ENCODE data around the gene TSC22D4.

DNA sequence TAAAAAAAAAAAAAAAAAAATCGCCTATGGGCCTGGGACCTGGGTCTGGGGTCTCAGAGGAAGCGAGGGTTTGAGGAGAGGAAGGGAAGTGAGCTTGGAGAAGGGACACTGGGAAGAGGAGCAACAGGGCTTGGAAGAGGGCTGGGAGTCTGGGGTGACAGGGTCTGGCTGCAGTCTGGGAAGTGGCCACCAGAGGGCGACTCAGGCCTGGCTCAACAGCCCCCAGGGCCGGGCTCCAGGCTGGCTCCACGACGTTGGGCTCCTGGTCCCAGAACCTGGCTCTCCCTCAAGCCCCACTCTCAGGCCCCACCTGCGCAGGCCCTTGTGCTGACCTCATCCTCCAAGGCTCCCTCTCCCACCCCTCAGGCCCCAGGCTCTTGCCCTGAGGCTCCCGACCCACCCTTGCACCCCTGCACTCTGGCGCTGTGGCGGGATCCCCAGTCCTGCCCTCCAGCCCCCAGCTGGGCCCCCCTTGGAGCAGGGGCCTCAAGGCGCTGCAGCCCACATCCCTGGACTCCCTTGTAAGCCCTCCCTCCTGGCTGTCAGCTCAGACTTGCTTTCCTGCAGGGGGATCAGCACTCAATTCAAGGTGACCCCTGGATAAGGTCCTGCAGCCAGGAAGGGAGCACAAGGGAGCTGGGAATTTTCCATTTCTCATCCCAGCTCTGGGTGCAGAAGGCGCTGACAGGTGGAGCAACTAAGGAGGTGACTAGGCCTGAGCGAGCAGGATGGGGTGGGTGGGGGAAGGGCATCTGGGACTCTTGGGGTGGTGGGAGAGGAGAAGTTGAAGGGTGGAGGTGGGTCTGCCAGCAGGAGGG is 9.6 kb downstream of the TSC22D4 start:
- TF ChIP-seq, protein P1, sequence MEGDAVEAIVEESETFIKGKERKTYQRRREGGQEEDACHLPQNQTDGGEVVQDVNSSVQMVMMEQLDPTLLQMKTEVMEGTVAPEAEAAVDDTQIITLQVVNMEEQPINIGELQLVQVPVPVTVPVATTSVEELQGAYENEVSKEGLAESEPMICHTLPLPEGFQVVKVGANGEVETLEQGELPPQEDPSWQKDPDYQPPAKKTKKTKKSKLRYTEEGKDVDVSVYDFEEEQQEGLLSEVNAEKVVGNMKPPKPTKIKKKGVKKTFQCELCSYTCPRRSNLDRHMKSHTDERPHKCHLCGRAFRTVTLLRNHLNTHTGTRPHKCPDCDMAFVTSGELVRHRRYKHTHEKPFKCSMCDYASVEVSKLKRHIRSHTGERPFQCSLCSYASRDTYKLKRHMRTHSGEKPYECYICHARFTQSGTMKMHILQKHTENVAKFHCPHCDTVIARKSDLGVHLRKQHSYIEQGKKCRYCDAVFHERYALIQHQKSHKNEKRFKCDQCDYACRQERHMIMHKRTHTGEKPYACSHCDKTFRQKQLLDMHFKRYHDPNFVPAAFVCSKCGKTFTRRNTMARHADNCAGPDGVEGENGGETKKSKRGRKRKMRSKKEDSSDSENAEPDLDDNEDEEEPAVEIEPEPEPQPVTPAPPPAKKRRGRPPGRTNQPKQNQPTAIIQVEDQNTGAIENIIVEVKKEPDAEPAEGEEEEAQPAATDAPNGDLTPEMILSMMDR (conservative IDR thresholded peaks at IDR 0.05 in 1 of 2, IDR thresholded peaks at IDR 0.05 in 1 of 2; ENCODE audit: low read depth in 1 of 2, low read length in 2 of 2) = peak; percentile 85 to 95
- no peak for TF ChIP-seq EZH2 (IDR thresholded peaks at IDR 0.05; ENCODE audit: low read length, missing control alignments)

All from fibroblast of lung (primary cell).